ENCODE data around the gene RNF123.

Gene RNF123

GRCh38 chr3:49717211-49717958 is 28.0 kb downstream of the RNF123 start:
- no peaks in the 10 kb centered on the region for H3K9me3 ChIP-seq (ENCODE audit: low read length)
- H3K4me1 ChIP-seq (ENCODE audit: insufficient read depth, low read length), result peaks cover 11% of the 10 kb centered on the region
- H3K36me3 ChIP-seq (ENCODE audit: insufficient read depth, low read length), result peaks cover 26% of the 10 kb centered on the region
- no peaks in the 10 kb centered on the region for H3K27me3 ChIP-seq (ENCODE audit: control insufficient read depth in 1 of 2, insufficient read depth in 2 of 2, low read length in 2 of 2)
- H3K4me3 ChIP-seq (ENCODE audit: low read depth in 1 of 2, low read length in 2 of 2), result no peak overlapping the region
- H3K9ac ChIP-seq (ENCODE audit: low read length), result no peak overlapping the region
- H3K27ac ChIP-seq (ENCODE audit: low read depth, low read length), result no peak overlapping the region

- peaks cover 19% of the 10 kb centered on the region for H3K4me1 ChIP-seq (ENCODE audit: insufficient read depth, low read length)
- H3K4me3 ChIP-seq (ENCODE audit: low read depth in 1 of 2, low read length in 2 of 2), result peak overlapping the region in 1 of 2 donors; percentile 60
- H3K36me3 ChIP-seq (ENCODE audit: insufficient read depth, low read length), result peaks cover 28% of the 10 kb centered on the region
- H3K27ac ChIP-seq (ENCODE audit: low read depth, low read length), result no peak overlapping the region
- H3K9ac ChIP-seq (ENCODE audit: low read length), result no peak overlapping the region
- no peaks in the 10 kb centered on the region for H3K9me3 ChIP-seq (ENCODE audit: low read length)
- no peaks in the 10 kb centered on the region for H3K27me3 ChIP-seq (ENCODE audit: control insufficient read depth in 1 of 2, insufficient read depth in 2 of 2, low read length in 2 of 2)
Observed at GRCh38 chr3:49717959-49718857, 28.9 kb downstream of the RNF123 start.

GRCh38 chr3:49718858-49719213 is 29.5 kb downstream of the RNF123 start:
- Histone ChIP-seq H3K27me3 (ENCODE audit: control insufficient read depth in 1 of 2, insufficient read depth in 2 of 2, low read length in 2 of 2) (no peaks in the 10 kb centered on the region), H3K4me3 (ENCODE audit: low read depth in 1 of 2, low read length in 2 of 2) (peak overlapping the region; percentile 55 to 60), H3K4me1 (ENCODE audit: insufficient read depth, low read length) (peaks cover 22% of the 10 kb centered on the region), H3K27ac (ENCODE audit: low read depth, low read length) (no peak overlapping the region), H3K9ac (ENCODE audit: low read length) (no peak overlapping the region), H3K9me3 (ENCODE audit: low read length) (no peaks in the 10 kb centered on the region), H3K36me3 (ENCODE audit: insufficient read depth, low read length) (peaks cover 28% of the 10 kb centered on the region)

- Histone ChIP-seq H3K27me3 (ENCODE audit: control insufficient read depth in 1 of 2, insufficient read depth in 2 of 2, low read length in 2 of 2) (no peaks in the 10 kb centered on the region), H3K36me3 (ENCODE audit: insufficient read depth, low read length) (peaks cover 28% of the 10 kb centered on the region), H3K4me3 (ENCODE audit: low read depth in 1 of 2, low read length in 2 of 2) (peak within 1 kb of the TSS; percentile 55 to 60), H3K9ac (ENCODE audit: low read length) (no peak within 1 kb of the TSS), H3K9me3 (ENCODE audit: low read length) (no peaks in the 10 kb centered on the region), H3K27ac (ENCODE audit: low read depth, low read length) (no peak within 1 kb of the TSS), H3K4me1 (ENCODE audit: insufficient read depth, low read length) (peaks cover 23% of the 10 kb centered on the region)
Observed at GRCh38 chr3:49719214-49719884, 30.0 kb downstream of the RNF123 start, which contains the start of gene AMIGO3. TSS of gene AMIGO3 (minus strand) at chr3:49719684. CDS start at chr3:49719465, 219 bp downstream.

GRCh38 chr3:49720855-49721595 is 31.7 kb downstream of the RNF123 start:
- Histone ChIP-seq H3K27me3 (ENCODE audit: control insufficient read depth in 1 of 2, insufficient read depth in 2 of 2, low read length in 2 of 2) (no peaks in the 10 kb centered on the region), H3K4me3 (ENCODE audit: low read depth in 1 of 2, low read length in 2 of 2) (no peak overlapping the region), H3K36me3 (ENCODE audit: insufficient read depth, low read length) (peaks cover 30% of the 10 kb centered on the region), H3K9ac (ENCODE audit: low read length) (no peak overlapping the region), H3K27ac (ENCODE audit: low read depth, low read length) (no peak overlapping the region), H3K9me3 (ENCODE audit: low read length) (no peaks in the 10 kb centered on the region), H3K4me1 (ENCODE audit: insufficient read depth, low read length) (peaks cover 28% of the 10 kb centered on the region)

- Histone ChIP-seq H3K9me3 (ENCODE audit: low read length) (no peaks in the 10 kb centered on the region), H3K27ac (ENCODE audit: low read depth, low read length) (no peak overlapping the region), H3K27me3 (ENCODE audit: control insufficient read depth in 1 of 2, insufficient read depth in 2 of 2, low read length in 2 of 2) (no peaks in the 10 kb centered on the region), H3K4me1 (ENCODE audit: insufficient read depth, low read length) (peaks cover 28% of the 10 kb centered on the region), H3K4me3 (ENCODE audit: low read depth in 1 of 2, low read length in 2 of 2) (no peak overlapping the region), H3K9ac (ENCODE audit: low read length) (no peak overlapping the region), H3K36me3 (ENCODE audit: insufficient read depth, low read length) (peaks cover 30% of the 10 kb centered on the region)
Observed at GRCh38 chr3:49721596-49721895, 32.2 kb downstream of the RNF123 start.

- H3K9me3 ChIP-seq (ENCODE audit: low read length), result no peaks in the 10 kb centered on the region
- no peak overlapping the region for H3K4me3 ChIP-seq (ENCODE audit: low read depth in 1 of 2, low read length in 2 of 2)
- H3K27me3 ChIP-seq (ENCODE audit: control insufficient read depth in 1 of 2, insufficient read depth in 2 of 2, low read length in 2 of 2), result no peaks in the 10 kb centered on the region
- H3K36me3 ChIP-seq (ENCODE audit: insufficient read depth, low read length), result peaks cover 36% of the 10 kb centered on the region
- no peak overlapping the region for H3K9ac ChIP-seq (ENCODE audit: low read length)
- peaks cover 28% of the 10 kb centered on the region for H3K4me1 ChIP-seq (ENCODE audit: insufficient read depth, low read length)
- no peak overlapping the region for H3K27ac ChIP-seq (ENCODE audit: low read depth, low read length)
Observed at GRCh38 chr3:49721896-49722781, 32.8 kb downstream of the RNF123 start.

GRCh38 chr3:49722896-49723295 is 33.5 kb downstream of the RNF123 start:
- H3K36me3 ChIP-seq (ENCODE audit: insufficient read depth, low read length), result peaks cover 44% of the 10 kb centered on the region
- peaks cover 28% of the 10 kb centered on the region for H3K4me1 ChIP-seq (ENCODE audit: insufficient read depth, low read length)
- H3K27ac ChIP-seq (ENCODE audit: low read depth, low read length), result peak overlapping the region; percentile 87

GRCh38 chr3:49723296-49723627 is 33.9 kb downstream of the RNF123 start:
- Histone ChIP-seq H3K9ac (ENCODE audit: low read length) (peak overlapping the region; percentile 92), H3K4me3 (ENCODE audit: low read depth in 1 of 2, low read length in 2 of 2) (peak overlapping the region; percentile 94), H3K4me1 (ENCODE audit: insufficient read depth, low read length) (peaks cover 28% of the 10 kb centered on the region), H3K27ac (ENCODE audit: low read depth, low read length) (peak overlapping the region; percentile 87), H3K9me3 (ENCODE audit: low read length) (no peaks in the 10 kb centered on the region), H3K27me3 (ENCODE audit: control insufficient read depth in 1 of 2, insufficient read depth in 2 of 2, low read length in 2 of 2) (no peaks in the 10 kb centered on the region), H3K36me3 (ENCODE audit: insufficient read depth, low read length) (peaks cover 47% of the 10 kb centered on the region)

More at GRCh38 chr3:49722896-49723295, 33.5 kb downstream of the RNF123 start:
- Histone ChIP-seq H3K27me3 (ENCODE audit: control insufficient read depth in 1 of 2, insufficient read depth in 2 of 2, low read length in 2 of 2) (no peaks in the 10 kb centered on the region), H3K9me3 (ENCODE audit: low read length) (no peaks in the 10 kb centered on the region), H3K4me3 (ENCODE audit: low read depth in 1 of 2, low read length in 2 of 2) (peak overlapping the region; percentile 94), H3K9ac (ENCODE audit: low read length) (peak overlapping the region; percentile 92)

Measured in muscle layer of colon (tissue), 2 donors.